Spleen (tissue), 7 donors: ENCODE data around the gene UNC5A.

ENCODE experiments used
- POLR2A ChIP-seq, 3 donors: fragments of 450-650 bp; IDR thresholded peaks; one replicate each; pipeline ENCODE4 v1.5.1; 2017; ENCODE audit warnings: antibody characterized with exemption in 3 of 3, mild to moderate bottlenecking in 1 of 3
- POLR2AphosphoS5 ChIP-seq, 3 donors: sonication (generic); formaldehyde crosslinking; IDR thresholded peaks; one replicate each; pipeline ENCODE4 v1.5.1; 2017; ENCODE audit warnings: antibody characterized with exemption in 3 of 3
- TF ChIP-seq, protein P1 (sequence below), 11 experiments: fragments of 200-600 bp in 7 of 11; fragments of 450-650 bp in 4 of 11; sonication (generic) in 4 of 11; IDR thresholded peaks in 8 of 11; conservative IDR thresholded peaks in 3 of 11; 1 replicate in 7 of 11; 2 replicates in 4 of 11; pipeline versions ENCODE4 v1.4.0 to v1.8.0; 2016 to 2021; ENCODE audit warnings: antibody characterized with exemption in 11 of 11, inconsistent platforms in 4 of 11, mild to moderate bottlenecking in 1 of 11
- donor health status: DM: no; HTN: no; CAD: no; lungs with moderate emphysema.
- donor health status: DM: no; HTN: no; CAD: no.
- donor health status: DM: no; HTN: no; CAD: no.

DNA sequence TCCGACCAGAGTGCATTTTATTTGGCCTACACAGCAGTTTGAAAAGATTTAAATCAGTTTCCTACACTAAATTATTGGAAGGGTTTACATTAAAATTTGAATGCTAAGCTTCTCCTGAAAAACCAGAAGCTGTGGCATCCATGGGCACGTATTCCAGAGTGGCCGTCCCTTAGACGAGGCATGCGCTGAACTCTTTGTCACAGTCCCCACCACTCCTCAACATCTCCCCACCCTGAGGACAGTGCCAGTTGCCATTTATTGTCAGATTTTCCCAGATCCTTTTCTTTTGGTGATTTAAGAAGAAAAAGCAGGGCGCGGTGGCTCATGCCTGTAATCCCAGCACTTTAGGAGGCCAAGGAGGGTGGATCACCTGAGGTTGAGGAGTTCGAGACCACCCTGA is 39.9 kb upstream of the UNC5A start:
- TF ChIP-seq POLR2A (IDR thresholded peaks at IDR 0.05) (no peak), POLR2AphosphoS5 (IDR thresholded peaks at IDR 0.05) (no peak)
- TF ChIP-seq, protein P1, sequence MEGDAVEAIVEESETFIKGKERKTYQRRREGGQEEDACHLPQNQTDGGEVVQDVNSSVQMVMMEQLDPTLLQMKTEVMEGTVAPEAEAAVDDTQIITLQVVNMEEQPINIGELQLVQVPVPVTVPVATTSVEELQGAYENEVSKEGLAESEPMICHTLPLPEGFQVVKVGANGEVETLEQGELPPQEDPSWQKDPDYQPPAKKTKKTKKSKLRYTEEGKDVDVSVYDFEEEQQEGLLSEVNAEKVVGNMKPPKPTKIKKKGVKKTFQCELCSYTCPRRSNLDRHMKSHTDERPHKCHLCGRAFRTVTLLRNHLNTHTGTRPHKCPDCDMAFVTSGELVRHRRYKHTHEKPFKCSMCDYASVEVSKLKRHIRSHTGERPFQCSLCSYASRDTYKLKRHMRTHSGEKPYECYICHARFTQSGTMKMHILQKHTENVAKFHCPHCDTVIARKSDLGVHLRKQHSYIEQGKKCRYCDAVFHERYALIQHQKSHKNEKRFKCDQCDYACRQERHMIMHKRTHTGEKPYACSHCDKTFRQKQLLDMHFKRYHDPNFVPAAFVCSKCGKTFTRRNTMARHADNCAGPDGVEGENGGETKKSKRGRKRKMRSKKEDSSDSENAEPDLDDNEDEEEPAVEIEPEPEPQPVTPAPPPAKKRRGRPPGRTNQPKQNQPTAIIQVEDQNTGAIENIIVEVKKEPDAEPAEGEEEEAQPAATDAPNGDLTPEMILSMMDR (IDR thresholded peaks at IDR 0.05 in 8 of 11, conservative IDR thresholded peaks at IDR 0.05 in 3 of 11), result no peak
